K562 (cell line): ENCODE results near the gene PDLIM7. TPM values are rescaled to one million over a fixed set of nuclear protein-coding genes. Genes with fewer than 3 reads are reported as not detected.
"Not testable (repeated sequence)": the region's sequence is repeated elsewhere in the genome, so short reads cannot be mapped to it uniquely, and the experiment has no call there.

Source experiments
- ATAC-seq: fragments of 200-7000 bp; cut with Tn5 transposase; 3 replicates; pipeline ENCODE4 v1.9.1; 2020; ENCODE audit warnings: moderate library complexity
- BruUV-seq: library from RNA; stranded (reverse); fragments of 400-500 nt; replicated peaks from 2 replicates; lab custom pipeline; 2021; lab: Mats Ljungman, UMichigan
- CTCF ChIA-PET: fragments of 300-600 bp; formaldehyde crosslinking; extraction: SDS; loops from one replicate; lab custom pipeline; 2021; ENCODE audit warnings: low intra/inter-chr PET ratio; lab: Yijun Ruan, JAX
- POLR2A ChIA-PET: fragments of 300-600, 350-650 bp; sonication (Branson Sonifier 250); formaldehyde crosslinking; extraction: SDS; loops from one replicate; lab custom pipeline; 2021; ENCODE audit warnings: antibody characterized with exemption, inconsistent platforms; lab: Yijun Ruan, JAX
- DNase-seq, 4 experiments: peaks; one replicate each; pipeline versions ENCODE4 v3.0.0 to v3.0.0-alpha.2; 2011 to 2018; ENCODE audit warnings: low spot score in 3 of 4, mixed read lengths in 3 of 4; ENCODE audit errors: extremely low read depth in 1 of 4
- FAIRE-seq: peaks from 2 replicates; lab custom pipeline; 2011; peaks lifted over from hg19 to GRCh38; lab: Jason Lieb, UNC
- H2AFZ ChIP-seq: 2 replicates; pipeline ENCODE4 v1.6.0; 2011; ENCODE audit warnings: low read depth, low read length, control low read depth, inconsistent platforms
- H3K27ac ChIP-seq: fragments of 200-600 bp; 3 replicates; pipeline ENCODE4 v1.8.0; 2011; ENCODE audit warnings: low read depth, mild to moderate bottlenecking, control low read depth, inconsistent platforms, low read length, moderate library complexity, mixed read lengths; ENCODE audit errors: extremely low read depth
- H3K27me3 ChIP-seq, 2 experiments: fragments of 300-600 bp in 1 of 2; 2 replicates in 1 of 2; 3 replicates in 1 of 2; pipeline versions ENCODE4 v1.6.0 to v1.8.0; 2011; ENCODE audit warnings: inconsistent platforms in 2 of 2, low read length in 2 of 2, mild to moderate bottlenecking in 1 of 2, mixed read lengths in 1 of 2, moderate library complexity in 1 of 2; ENCODE audit not compliant: control insufficient read depth in 2 of 2, insufficient read depth in 2 of 2
- H3K36me3 ChIP-seq: fragments of 300-600 bp; 3 replicates; pipeline ENCODE4 v1.8.0; 2011; ENCODE audit warnings: mild to moderate bottlenecking, low read length, inconsistent platforms; ENCODE audit not compliant: control insufficient read depth, insufficient read depth
- H3K4me1 ChIP-seq, 2 experiments: fragments of 200-600 bp in 1 of 2; replicated peaks in 1 of 2; 2 replicates in 1 of 2; 3 replicates in 1 of 2; pipeline versions ENCODE4 v1.5.1 to v1.8.0; 2011; ENCODE audit warnings: inconsistent platforms in 2 of 2, low read length in 2 of 2, mild to moderate bottlenecking in 1 of 2, mixed read lengths in 1 of 2, moderate library complexity in 1 of 2; ENCODE audit not compliant: control insufficient read depth in 2 of 2, insufficient read depth in 2 of 2
- H3K4me2 ChIP-seq: 2 replicates; pipeline ENCODE4 v1.6.1; 2011; ENCODE audit warnings: low read length, control low read depth, inconsistent platforms, mixed read lengths; ENCODE audit not compliant: insufficient read depth
- H3K4me3 ChIP-seq: fragments of 200-600 bp; sonication (generic), shearing (Covaris generic); 2 replicates; pipeline ENCODE4 v1.5.1; 2016; ENCODE audit warnings: control low read depth, inconsistent platforms
- H3K79me2 ChIP-seq: fragments of 200-600 bp; 3 replicates; pipeline ENCODE4 v1.8.0; 2011; ENCODE audit warnings: low read length, inconsistent platforms; ENCODE audit not compliant: control insufficient read depth, insufficient read depth
- H3K9ac ChIP-seq, 2 experiments: 2 replicates each; pipeline versions ENCODE4 v1.6.0 to v1.6.1; 2011; ENCODE audit warnings: low read depth in 2 of 2, low read length in 2 of 2, control low read depth in 1 of 2, inconsistent platforms in 1 of 2, mild to moderate bottlenecking in 1 of 2, mixed read lengths in 1 of 2; ENCODE audit not compliant: insufficient read depth in 1 of 2
- H3K9me1 ChIP-seq: one replicate; pipeline ENCODE4 v1.6.0; 2011; ENCODE audit warnings: inconsistent platforms, mild to moderate bottlenecking, low read length, moderate library complexity; ENCODE audit not compliant: control insufficient read depth, insufficient read depth
- H3K9me3 ChIP-seq: replicated peaks from 2 replicates; pipeline ENCODE4 v1.5.1; 2011; ENCODE audit warnings: low read depth, low read length, inconsistent platforms; ENCODE audit not compliant: control insufficient read depth, insufficient read depth
- H4K20me1 ChIP-seq: replicated peaks from 2 replicates; pipeline ENCODE4 v1.6.1; 2011; ENCODE audit warnings: low read length, inconsistent platforms, mixed read lengths; ENCODE audit not compliant: control insufficient read depth, insufficient read depth
- BACH1 ChIP-seq: fragments of 200-800 bp; sonication (Bioruptor generic); IDR thresholded peaks from 2 replicates; pipeline ENCODE4 v1.6.1; 2016; ENCODE audit warnings: missing genetic modification characterization, missing compliant biosample characterization
- EHMT2 ChIP-seq: fragments of 450-650 bp; IDR thresholded peaks from 2 replicates; pipeline ENCODE4 v1.6.1; 2018; ENCODE audit warnings: antibody characterized with exemption
- POLR2G ChIP-seq: fragments of 200-400 bp; formaldehyde crosslinking; IDR thresholded peaks from 2 replicates; pipeline ENCODE4 v1.6.1; 2017; ENCODE audit warnings: low read depth, mild to moderate bottlenecking, antibody characterized with exemption, low read length, moderate library complexity
- SMAD1 ChIP-seq: fragments of 150-350 bp; IDR thresholded peaks from 2 replicates; pipeline ENCODE4 v1.6.1; 2014; ENCODE audit warnings: low read length, low read depth; ENCODE audit not compliant: partially characterized antibody
- WGBS: fragments of 100-300 bp; shearing (Covaris generic); methylation state at CpG from one replicate; pipeline ENCODE4 v1.1.6; 2016; ENCODE audit warnings: low coverage, mixed read lengths; ENCODE audit not compliant: insufficient coverage; ENCODE audit errors: missing lambda C conversion rate; 5-methylcytosine and 5-hydroxymethylcytosine counted together
- in situ Hi-C: fragments of 300-500 bp; cut with MboI; formaldehyde crosslinking; loops from 4 replicates; pipeline ENCODE4 v1.15.0; 2018; ENCODE audit warnings: inconsistent platforms, mixed read lengths
- intact Hi-C: fragments of 100-400 bp; cut with micrococcal nuclease; formaldehyde crosslinking; loops from 2 replicates; pipeline ENCODE4 v1.14.2; 2022
- polyA plus RNA-seq, 8 experiments: library from polyadenylated mRNA; depleted of rRNA in 4 of 8; stranded (reverse) in 5 of 8; unstranded in 3 of 8; fragments of >200 nt; fragmentation: Nextera tagmentation in 2 of 8; fragmentation: Illumina TruSeq in 1 of 8; extraction: Ambion mirVana in 2 of 8; extraction: Trizol in 1 of 8; gene quantifications; 2 replicates each; pipeline versions ENCODE4 v1.2.1 to v1.2.3, GENCODE V29; 2011 to 2014; ENCODE audit warnings: inconsistent platforms in 1 of 8, missing spikeins in 1 of 8
- total RNA-seq, 7 experiments: library from RNA; depleted of rRNA in 6 of 7; stranded (reverse); fragments of >200 nt in 6 of 7; fragmentation: Illumina TruSeq in 2 of 7; extraction: Trizol in 2 of 7; gene quantifications; 2 replicates each; pipeline versions ENCODE4 v1.2.1 to v1.2.3, GENCODE V29; 2011 to 2021; ENCODE audit warnings: low replicate concordance in 1 of 7

The PDLIM7 gene
- total and polyA plus RNA-seq, 9 of the 15 experiments (the other 6 are each of a cell fraction or from before 2014, with no cell fraction given), result 2.1 to 124 (median 32.6) TPM

GRCh38 chr5:177536386-177536785 lies 39.0 kb upstream of the PDLIM7 start:
- ChIA-PET POLR2A (interaction anchor here (0.6 to 3.1 kb wide), 3 partner anchors 9 to 103 kb away, joined by 3 to 14 read pairs (median 4); no protein-coding TSS in a partner anchor), CTCF (no interaction called here)
- in situ Hi-C loops, result no loop called here
- no peak for DNase-seq
- no peak for TF ChIP-seq BACH1 (tag)
- 0 out of 2 replicates have a peak, but pooled peaks have one; percentile 26 for TF ChIP-seq POLR2G
- H3K9ac ChIP-seq, result no peak overlapping the region
- no peak overlapping the region for H2AFZ ChIP-seq
- H3K9me1 ChIP-seq, result no peaks in the 10 kb centered on the region
- intact Hi-C loops, result no loop called here
- H3K4me1 ChIP-seq, result no peaks in the 10 kb centered on the region
- H3K27me3 ChIP-seq, result no peaks in the 10 kb centered on the region
- no peak for ATAC-seq
- H3K27ac ChIP-seq, result no peak overlapping the region
- no peak overlapping the region for H3K4me2 ChIP-seq
- no peaks in the 10 kb centered on the region for H3K79me2 ChIP-seq
- FAIRE-seq, result no peak
- peaks cover 3% of the 10 kb centered on the region; the same call in 1 of the 2 replicates for H4K20me1 ChIP-seq
- no TSS peak for BruUV-seq
- H3K4me3 ChIP-seq, result no peak overlapping the region
- peaks cover 89% of the 10 kb centered on the region; the same call in 2 of the 3 replicates for H3K36me3 ChIP-seq
- 90% methylated on average over 8 of the region's 10 CpGs for WGBS
- no peaks in the 10 kb centered on the region for H3K9me3 ChIP-seq

GRCh38 chr5:177535125-177535524 lies 37.7 kb upstream of the PDLIM7 start:
- H3K9ac ChIP-seq, result no peak overlapping the region
- H3K27me3 ChIP-seq, result no peaks in the 10 kb centered on the region
- ATAC-seq (no peak), DNase-seq (no peak), FAIRE-seq (no peak)
- H3K79me2 ChIP-seq, result no peaks in the 10 kb centered on the region
- no peak overlapping the region for H3K4me2 ChIP-seq
- H3K4me1 ChIP-seq, result peaks cover 7 to 9% of the 10 kb centered on the region in 2 experiments
- in situ Hi-C loops (no loop called here), intact Hi-C loops (no loop called here)
- H2AFZ ChIP-seq, result no peak overlapping the region
- POLR2A ChIA-PET, result interaction anchor here (1.4 to 3.1 kb wide), 2 partner anchors 11 to 17 kb away, joined by 6 to 14 read pairs; no protein-coding TSS in a partner anchor
- CTCF ChIA-PET, result no interaction called here
- H3K27ac ChIP-seq, result no peak overlapping the region
- no peak for TF ChIP-seq EHMT2
- TF ChIP-seq SMAD1, result no peak
- H3K36me3 ChIP-seq, result peaks cover 92% of the 10 kb centered on the region
- BruUV-seq, result no TSS peak
- H3K9me1 ChIP-seq, result no peaks in the 10 kb centered on the region
- 92% methylated on average over 7 of the region's 7 CpGs for WGBS
- no peak overlapping the region for H3K4me3 ChIP-seq
- H3K9me3 ChIP-seq, result no peaks in the 10 kb centered on the region
- H4K20me1 ChIP-seq, result peaks cover 3% of the 10 kb centered on the region

GRCh38 chr5:177534433-177534832 lies 37.0 kb upstream of the PDLIM7 start:
- H3K4me3 ChIP-seq, CTCF ChIA-PET, H3K27me3 ChIP-seq, H3K4me2 ChIP-seq, ATAC-seq, H3K9ac ChIP-seq, H3K9me1 ChIP-seq, in situ Hi-C loops, intact Hi-C loops, H3K9me3 ChIP-seq, BruUV-seq, FAIRE-seq, H2AFZ ChIP-seq, H3K27ac ChIP-seq, H3K79me2 ChIP-seq, DNase-seq: not testable (repeated sequence)
- Histone ChIP-seq H3K36me3 (peaks cover 93% of the 10 kb centered on the region), H4K20me1 (peaks cover 10% of the 10 kb centered on the region), H3K4me1 (peaks cover 14 to 16% of the 10 kb centered on the region in 2 experiments)
- POLR2A ChIA-PET, result interaction anchor here (0.6 to 3.1 kb wide), 5 partner anchors 11 to 26 kb away, joined by 3 to 14 read pairs (median 6); no protein-coding TSS in a partner anchor
- WGBS, result 95% methylated on average over 7 of the region's 7 CpGs
